HFFc6 (cell line): ENCODE measurements around the gene RASA4B. TPM values are rescaled to one million over a fixed set of nuclear protein-coding genes. Genes with fewer than 3 reads are reported as not detected.

Experiments
- DNase-seq: peaks from one replicate; pipeline ENCODE4 v3.0.0-alpha.2; 2018
- H3K27ac Mint-ChIP-seq: 2 replicates; pipeline ENCODE4 v1.8.0; 2020; ENCODE audit warnings: mild to moderate bottlenecking, mixed read lengths
- H3K27me3 Mint-ChIP-seq: 2 replicates; pipeline ENCODE4 v1.8.0; 2021; ENCODE audit warnings: mild to moderate bottlenecking, moderate library complexity, mixed read lengths; ENCODE audit not compliant: insufficient read depth
- H3K36me3 Mint-ChIP-seq: 2 replicates; pipeline ENCODE4 v1.8.0; 2021; ENCODE audit warnings: low read depth, mixed read lengths
- H3K4me1 Mint-ChIP-seq: 2 replicates; pipeline ENCODE4 v1.8.0; 2020; ENCODE audit warnings: low read depth, mixed read lengths
- H3K4me3 Mint-ChIP-seq: 2 replicates; pipeline ENCODE4 v1.8.0; 2020; ENCODE audit warnings: mild to moderate bottlenecking, moderate library complexity, mixed read lengths
- H3K9me3 Mint-ChIP-seq: 2 replicates; pipeline ENCODE4 v1.8.0; 2020; ENCODE audit warnings: mild to moderate bottlenecking, mixed read lengths
- CTCF ChIP-seq: fragments of 200-600 bp; sonication (generic); IDR thresholded peaks from 2 replicates; pipeline ENCODE4 v1.5.0; 2021; ENCODE audit warnings: antibody characterized with exemption, mild to moderate bottlenecking
- total RNA-seq, 6 experiments: library from RNA; stranded (reverse); fragmentation: NEBNext Ultra II Directional; extraction: Animal tissue kit (Norgen Biotek cat#: 25700); gene quantifications; 2 replicates in 1 of 6; 3 replicates in 5 of 6; pipeline ENCODE4 v1.2.3, GENCODE V29; 2021

Gene RASA4B
- total RNA-seq, 6 experiments from 2014 or later: 16.4 to 26.2 (median 20.2) TPM

GRCh38 chr7:102471791-102472125 lies 45.8 kb downstream of the RASA4B start:
- TF ChIP-seq CTCF: no peak
- no peak for DNase-seq
- Mint-ChIP-seq H3K9me3 (no peaks in the 10 kb centered on the region), H3K27ac (no peak overlapping the region; the same call in 1 of the 2 replicates), H3K4me3 (no peak overlapping the region), H3K4me1 (peaks cover 5% of the 10 kb centered on the region), H3K27me3 (peaks cover 5% of the 10 kb centered on the region), H3K36me3 (peaks cover 4% of the 10 kb centered on the region; the same call in 1 of the 2 replicates)

- TF ChIP-seq CTCF: no peak
- no peak for DNase-seq
- Mint-ChIP-seq H3K4me3 (no peak overlapping the region), H3K27ac (no peak overlapping the region), H3K4me1 (peaks cover 19% of the 10 kb centered on the region), H3K27me3 (peaks cover 5% of the 10 kb centered on the region), H3K36me3 (peaks cover 5% of the 10 kb centered on the region; the same call in 1 of the 2 replicates), H3K9me3 (no peaks in the 10 kb centered on the region)
These were observed 47.4 kb downstream of the RASA4B start for GRCh38 chr7:102469972-102470825.

- Mint-ChIP-seq H3K4me1 (peaks cover 19% of the 10 kb centered on the region), H3K36me3 (peaks cover 5% of the 10 kb centered on the region; the same call in 1 of the 2 replicates), H3K27ac (no peak overlapping the region), H3K27me3 (peaks cover 5% of the 10 kb centered on the region), H3K9me3 (no peaks in the 10 kb centered on the region), H3K4me3 (no peak overlapping the region)
- no peak for TF ChIP-seq CTCF
- DNase-seq: no peak
These were observed 48.1 kb downstream of the RASA4B start for GRCh38 chr7:102469351-102469971.

- Mint-ChIP-seq H3K4me1 (peaks cover 25% of the 10 kb centered on the region), H3K9me3 (no peaks in the 10 kb centered on the region)
These were observed 48.9 kb downstream of the RASA4B start for GRCh38 chr7:102468478-102469350.

More at GRCh38 chr7:102468478-102469350, 48.9 kb downstream of the RASA4B start:
- H3K27ac Mint-ChIP-seq: no peak overlapping the region
- no peak overlapping the region for H3K4me3 Mint-ChIP-seq
- TF ChIP-seq CTCF: no peak
- peaks cover 9% of the 10 kb centered on the region for H3K27me3 Mint-ChIP-seq
- H3K36me3 Mint-ChIP-seq: peaks cover 11% of the 10 kb centered on the region; the same call in 1 of the 2 replicates
- no peak for DNase-seq
